HG02571 (cell line): Measurements from ENCODE around the gene IL24.
"Not testable (repeated sequence)": the region's sequence is repeated elsewhere in the genome, so short reads cannot be mapped to it uniquely, and the experiment has no call there.

Experiments
- ATAC-seq: cut with Tn5 transposase; IDR thresholded peaks from one replicate; pipeline ENCODE4 v1.9.1; 2021; ENCODE audit warnings: mild to moderate bottlenecking, moderate library complexity; ENCODE audit not compliant: unreplicated experiment

IL24 gene

GRCh38 chr1:206923961-206924557 is 26.8 kb downstream of the IL24 start:
- ATAC-seq, result not testable (repeated sequence)

GRCh38 chr1:206924592-206925105 is 27.4 kb downstream of the IL24 start:
- ATAC-seq, result no peak

- ATAC-seq, result peak; percentile 55
These were observed 28.0 kb downstream of the IL24 start for GRCh38 chr1:206925106-206925736.

- ATAC-seq, result no peak
These were observed 29.0 kb downstream of the IL24 start for GRCh38 chr1:206926286-206926685.

GRCh38 chr1:206929524-206929923 is 32.3 kb downstream of the IL24 start:
- ATAC-seq, result no peak

- ATAC-seq, result peak; percentile 81
These were observed 33.1 kb downstream of the IL24 start for GRCh38 chr1:206930210-206930798.

- ATAC-seq, result no peak
These were observed 34.5 kb downstream of the IL24 start for GRCh38 chr1:206931709-206932108.

GRCh38 chr1:206932177-206932576 is 34.9 kb downstream of the IL24 start:
- ATAC-seq, result no peak

- no peak for ATAC-seq
These were observed 36.2 kb downstream of the IL24 start for GRCh38 chr1:206933333-206933945.

GRCh38 chr1:206935491-206936067 is 38.3 kb downstream of the IL24 start:
- ATAC-seq, result no peak

- ATAC-seq, result no peak
These were observed 40.2 kb downstream of the IL24 start for GRCh38 chr1:206937425-206937824.

GRCh38 chr1:206939131-206939530 is 41.9 kb downstream of the IL24 start:
- no peak for ATAC-seq

- no peak for ATAC-seq
These were observed 42.8 kb downstream of the IL24 start for GRCh38 chr1:206939841-206940587.

- ATAC-seq, result no peak
These were observed 43.3 kb downstream of the IL24 start for GRCh38 chr1:206940588-206940936.

GRCh38 chr1:206941766-206942418 is 44.6 kb downstream of the IL24 start:
- no peak for ATAC-seq

- no peak for ATAC-seq
These were observed 47.5 kb downstream of the IL24 start for GRCh38 chr1:206944703-206945102.

- no peak for ATAC-seq
These were observed 48.5 kb downstream of the IL24 start for GRCh38 chr1:206945779-206946178.

GRCh38 chr1:206946261-206946660 is 49.0 kb downstream of the IL24 start, which contains the start of gene PIGR:
TSS of gene PIGR (minus strand) at chr1:206946466. CDS start at chr1:206940531, 5,935 bp downstream.
- no peak for ATAC-seq

- no peak for ATAC-seq
These were observed 50.0 kb downstream of the IL24 start for GRCh38 chr1:206947255-206947654.

- no peak for ATAC-seq
These were observed 52.0 kb downstream of the IL24 start for GRCh38 chr1:206949208-206949607.
